Measurements from ENCODE around the gene RAB9A. TPM values are rescaled to one million over a fixed set of nuclear protein-coding genes. Genes with fewer than 3 reads are reported as not detected.

RAB9A gene
- total and polyA plus RNA-seq, 11 donors = 6.8 to 34.2 (median 21.7) TPM

- Histone ChIP-seq H3K4me3 (no peak overlapping the region), H3K27ac (no peak overlapping the region), H3K27me3 (peaks cover 0 to 2% (median 0%) of the 10 kb centered on the region in 9 donors), H3K4me1 (no peaks in the 10 kb centered on the region), H3K9me3 (no peaks in the 10 kb centered on the region), H3K36me3 (peaks cover 0 to 83% (median 37%) of the 10 kb centered on the region in 9 donors)
- intact Hi-C loops (cut with DNase I) = loop anchor here in 9 of 10 donors (2.0 to 10.0 kb wide), 7 partner anchors 90 to 934 kb away; no protein-coding TSS in a partner anchor
- DNase-seq = no peak
- WGBS, 4 donors = 92 to 99% (median 97%) methylated on average over 2 to 3 of the region's 3 CpGs
- no peak for ATAC-seq
- TF ChIP-seq CTCF (IDR thresholded peaks at IDR 0.05) (no peak), POLR2A (IDR thresholded peaks at IDR 0.05) (no peak)
Measured at GRCh38 chrX:13748486-13748885, 59.6 kb downstream of the RAB9A start.

DNA sequence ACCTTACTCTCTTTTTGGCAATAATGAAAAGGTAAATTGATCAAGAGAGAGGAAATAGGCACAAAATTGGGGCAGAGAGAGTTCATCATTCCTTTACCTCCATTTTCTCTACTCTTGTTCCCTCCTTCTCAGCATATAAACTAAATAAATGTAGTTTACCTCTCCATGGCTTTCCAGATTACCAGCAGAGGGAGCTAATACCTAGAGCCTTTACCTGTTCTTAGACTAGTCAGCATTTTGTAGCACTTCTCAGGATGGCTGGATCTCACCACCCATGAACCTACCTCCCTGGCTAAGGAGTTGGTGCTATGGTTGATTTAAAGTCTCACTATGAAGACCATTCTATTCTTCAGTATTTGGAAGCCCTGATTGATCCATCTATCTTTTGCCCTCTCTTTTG, 61.3 kb downstream of the RAB9A start:
- TF ChIP-seq POLR2A (IDR thresholded peaks at IDR 0.05) (no peak), CTCF (IDR thresholded peaks at IDR 0.05) (peak; percentile 36 to 59 (median 46))
- H3K27me3 ChIP-seq = peaks cover 0 to 4% (median 0%) of the 10 kb centered on the region in 9 donors
- H3K9me3 ChIP-seq = no peaks in the 10 kb centered on the region
- DNase-seq = no peak
- H3K4me3 ChIP-seq = no peak overlapping the region
- H3K4me1 ChIP-seq = no peaks in the 10 kb centered on the region
- no peak overlapping the region for H3K27ac ChIP-seq
- intact Hi-C loops (cut with DNase I) = loop anchor here in 7 of 10 donors (2.0 to 10.0 kb wide), 4 partner anchors 55 to 282 kb away; no protein-coding TSS in a partner anchor
- ATAC-seq = peak in 1 of 4 donors; percentile 36
- H3K36me3 ChIP-seq = peaks cover 0 to 83% (median 24%) of the 10 kb centered on the region in 9 donors

DNA sequence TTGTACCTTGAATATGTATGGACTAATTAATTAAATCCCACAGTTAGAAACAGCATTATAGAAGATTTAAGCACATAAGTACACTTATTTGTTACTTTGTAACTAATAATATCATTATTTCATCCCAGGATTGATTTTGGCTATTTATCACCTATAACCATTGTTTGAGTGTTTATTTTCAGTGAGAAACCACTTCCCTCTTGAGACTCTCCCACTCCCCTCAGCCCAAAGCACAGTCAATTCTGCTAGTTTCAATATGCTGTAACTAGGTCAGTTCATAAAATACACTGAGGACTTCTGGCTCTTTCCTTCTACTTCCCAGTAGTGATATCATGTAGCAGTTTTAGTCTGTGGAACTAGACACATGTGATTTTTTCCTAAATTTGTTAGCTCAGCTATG, 61.9 kb downstream of the RAB9A start:
- H3K4me3 ChIP-seq = no peak overlapping the region
- H3K9me3 ChIP-seq = no peaks in the 10 kb centered on the region
- H3K27ac ChIP-seq = no peak overlapping the region
- TF ChIP-seq CTCF (IDR thresholded peaks at IDR 0.05) (no peak), POLR2A (IDR thresholded peaks at IDR 0.05) (no peak)
- intact Hi-C loops (cut with DNase I) = loop anchor here in 7 of 10 donors (2.0 to 10.0 kb wide), 4 partner anchors 54 to 281 kb away; no protein-coding TSS in a partner anchor
- H3K4me1 ChIP-seq = no peaks in the 10 kb centered on the region
- H3K27me3 ChIP-seq = peaks cover 0 to 4% (median 0%) of the 10 kb centered on the region in 9 donors
- ATAC-seq (no peak), DNase-seq (no peak)
- peaks cover 0 to 83% (median 19%) of the 10 kb centered on the region in 9 donors for H3K36me3 ChIP-seq

GRCh38 chrX:13752141-13752540, 63.2 kb downstream of the RAB9A start:
- no peaks in the 10 kb centered on the region for H3K4me1 ChIP-seq
- TF ChIP-seq CTCF (IDR thresholded peaks at IDR 0.05) (no peak), POLR2A (IDR thresholded peaks at IDR 0.05) (no peak)
- intact Hi-C loops (cut with DNase I) = loop anchor here in 7 of 10 donors (5.0 to 10.0 kb wide), 3 partner anchors 53 to 280 kb away; no protein-coding TSS in a partner anchor
- 81 to 91% (median 87%) methylated on average over 3 of the region's 3 CpGs for WGBS, 4 donors
- peaks cover 0 to 4% (median 0%) of the 10 kb centered on the region in 9 donors for H3K27me3 ChIP-seq
- no peak overlapping the region for H3K27ac ChIP-seq
- H3K9me3 ChIP-seq = no peaks in the 10 kb centered on the region
- peaks cover 0 to 83% (median 17%) of the 10 kb centered on the region in 9 donors for H3K36me3 ChIP-seq
- DNase-seq (no peak), ATAC-seq (no peak)
- no peak overlapping the region for H3K4me3 ChIP-seq
